GM12878 (cell line): Measurements from ENCODE around the gene NRXN3. TPM values are rescaled to one million over a fixed set of nuclear protein-coding genes. Genes with fewer than 3 reads are reported as not detected.

Experiments used
- ATAC-seq: fragments of 200-7000 bp; cut with Tn5 transposase; 3 replicates; pipeline ENCODE4 v1.9.1; 2020; ENCODE audit warnings: mild to moderate bottlenecking, moderate library complexity
- BruUV-seq: library from RNA; stranded (reverse); fragments of 400-500 nt; replicated peaks from 2 replicates; lab custom pipeline; 2021; lab: Mats Ljungman, UMichigan
- CTCF ChIA-PET: fragments of 300-600 bp; sonication (Branson Sonifier 250); formaldehyde crosslinking; extraction: SDS; loops from one replicate; lab custom pipeline; 2021; ENCODE audit warnings: inconsistent platforms; lab: Yijun Ruan, JAX
- POLR2A ChIA-PET: fragments of 350-600 bp; formaldehyde crosslinking; extraction: SDS; loops from one replicate; lab custom pipeline; 2021; ENCODE audit warnings: inconsistent platforms; lab: Charles Lee
- RAD21 ChIA-PET: fragments of 300-600 bp; sonication (Branson Sonifier 250); formaldehyde crosslinking; loops from one replicate; lab custom pipeline; 2023; ENCODE audit warnings: antibody characterized with exemption; ENCODE audit not compliant: unreplicated experiment; lab: Charles Lee
- SMC1A ChIA-PET: fragments of 300-600 bp; sonication (Branson Sonifier 250); formaldehyde crosslinking; loops from one replicate; lab custom pipeline; 2023; ENCODE audit not compliant: unreplicated experiment, uncharacterized antibody; lab: Charles Lee
- DNase-seq: peaks from one replicate; pipeline ENCODE4 v3.0.0-alpha.2; 2011; ENCODE audit warnings: low read depth, low spot score
- FAIRE-seq: peaks from 3 replicates; lab custom pipeline; 2011; peaks lifted over from hg19 to GRCh38; lab: Jason Lieb, UNC
- H2AFZ ChIP-seq: 2 replicates; pipeline ENCODE4 v1.6.0; 2011; ENCODE audit warnings: low read depth, low read length, control low read depth; ENCODE audit not compliant: control insufficient read depth
- H3K27ac ChIP-seq: 2 replicates; pipeline ENCODE4 v1.5.1; 2011; ENCODE audit warnings: control low read depth; ENCODE audit not compliant: control insufficient read depth, insufficient read depth
- H3K27me3 ChIP-seq, 2 experiments: replicated peaks in 1 of 2; 2 replicates each; pipeline versions ENCODE4 v1.6.0 to v1.6.1; 2011; ENCODE audit warnings: low read length in 1 of 2; ENCODE audit not compliant: control insufficient read depth in 2 of 2, insufficient read depth in 2 of 2
- H3K36me3 ChIP-seq, 2 experiments: 2 replicates each; pipeline ENCODE4 v1.5.1; 2011; ENCODE audit warnings: low read length in 1 of 2; ENCODE audit not compliant: control insufficient read depth in 2 of 2, insufficient read depth in 2 of 2
- H3K4me1 ChIP-seq: 2 replicates; pipeline ENCODE4 v1.6.1; 2011; ENCODE audit warnings: mild to moderate bottlenecking, low read length, moderate library complexity, mixed read lengths; ENCODE audit not compliant: control insufficient read depth, insufficient read depth
- H3K4me2 ChIP-seq: 2 replicates; pipeline ENCODE4 v1.6.0; 2011; ENCODE audit warnings: control low read depth; ENCODE audit not compliant: control insufficient read depth, insufficient read depth
- H3K4me3 ChIP-seq: fragments of 200-600 bp; sonication (generic); 2 replicates; pipeline ENCODE4 v1.5.1; 2016
- H3K79me2 ChIP-seq: 2 replicates; pipeline ENCODE4 v1.6.0; 2011; ENCODE audit warnings: low read length; ENCODE audit not compliant: control insufficient read depth, insufficient read depth
- H3K9ac ChIP-seq: 2 replicates; pipeline ENCODE4 v1.8.0; 2011; ENCODE audit warnings: low read length, control low read depth, mixed read lengths; ENCODE audit not compliant: control insufficient read depth, insufficient read depth
- H3K9me3 ChIP-seq: replicated peaks from 3 replicates; pipeline ENCODE4 v1.5.1; 2011; ENCODE audit warnings: mild to moderate bottlenecking, low read length; ENCODE audit not compliant: control insufficient read depth, insufficient read depth
- H4K20me1 ChIP-seq: 2 replicates; pipeline ENCODE4 v1.6.0; 2011; ENCODE audit not compliant: control insufficient read depth, insufficient read depth
- BCLAF1 ChIP-seq: fragments of 450-650 bp; IDR thresholded peaks from 2 replicates; pipeline ENCODE4 v1.6.1; 2017; ENCODE audit warnings: antibody characterized with exemption, mild to moderate bottlenecking, moderate library complexity
- E2F4 ChIP-seq: IDR thresholded peaks from 2 replicates; pipeline ENCODE4 v1.6.1; 2012; ENCODE audit warnings: low read depth, low read length, improper control_type of control experiment
- ETV6 ChIP-seq, 2 experiments: fragments of 450-650 bp in 1 of 2; IDR thresholded peaks in 1 of 2; conservative IDR thresholded peaks in 1 of 2; 2 replicates each; pipeline ENCODE4 v1.6.1; 2014; ENCODE audit warnings: antibody characterized with exemption in 1 of 2, borderline replicate concordance in 1 of 2, low read depth in 1 of 2, mild to moderate bottlenecking in 1 of 2, moderate library complexity in 1 of 2
- FOS ChIP-seq: IDR thresholded peaks from 3 replicates; pipeline ENCODE4 v1.6.1; 2011; ENCODE audit warnings: borderline replicate concordance; ENCODE audit not compliant: insufficient read length; ENCODE audit errors: extremely low read depth
- GATAD2B ChIP-seq: fragments of 450-650 bp; conservative IDR thresholded peaks from 2 replicates; pipeline ENCODE4 v1.6.1; 2017; ENCODE audit warnings: low read depth, mild to moderate bottlenecking, moderate library complexity
- IRF5 ChIP-seq: fragments of 450-650 bp; IDR thresholded peaks from 2 replicates; pipeline ENCODE4 v1.6.1; 2017; ENCODE audit warnings: borderline replicate concordance
- MEF2B ChIP-seq: fragments of 450-650 bp; IDR thresholded peaks from 2 replicates; pipeline ENCODE4 v1.6.1; 2018; ENCODE audit warnings: mild to moderate bottlenecking, moderate library complexity; ENCODE audit not compliant: partially characterized antibody, poor library complexity, severe bottlenecking
- NFYB ChIP-seq: IDR thresholded peaks from 2 replicates; pipeline ENCODE4 v1.6.1; 2011; ENCODE audit warnings: low read depth, mild to moderate bottlenecking, low read length, improper control_type of control experiment, moderate library complexity; ENCODE audit not compliant: insufficient read depth
- RFX5 ChIP-seq: IDR thresholded peaks from 2 replicates; pipeline ENCODE4 v1.6.1; 2011; ENCODE audit warnings: low read depth, low read length, improper control_type of control experiment
- WGBS: methylation state at CpG from one replicate; pipeline ENCODE4 v1.1.6; 2016; ENCODE audit warnings: low lambda C conversion rate; ENCODE audit not compliant: insufficient replicate concordance, insufficient coverage; ENCODE audit errors: missing lambda C conversion rate; 5-methylcytosine and 5-hydroxymethylcytosine counted together
- in situ Hi-C: fragments of 300-500 bp; cut with MboI; formaldehyde crosslinking; loops from 9 replicates; pipeline ENCODE4 v1.14.3; 2018; ENCODE audit warnings: mixed read lengths
- intact Hi-C: fragments of 100-400 bp; cut with micrococcal nuclease; formaldehyde crosslinking; loops from one replicate; pipeline ENCODE4 v1.14.2; 2022; ENCODE audit not compliant: unreplicated experiment
- polyA plus RNA-seq, 11 experiments: library from polyadenylated mRNA; depleted of rRNA in 4 of 11; unstranded in 6 of 11; stranded (reverse) in 5 of 11; fragments of >200 nt; fragmentation: Nextera tagmentation in 4 of 11; fragmentation: Illumina TruSeq in 1 of 11; extraction: Ambion mirVana in 4 of 11; extraction: Trizol in 1 of 11; gene quantifications; 1 replicate in 1 of 11; 2 replicates in 10 of 11; pipeline versions ENCODE4 v1.2.1 to v1.2.3, GENCODE V29; 2011 to 2016; ENCODE audit warnings: inconsistent platforms in 2 of 11, missing spikeins in 2 of 11, low read depth in 1 of 11
- total RNA-seq, 4 experiments: library from RNA; depleted of rRNA in 3 of 4; stranded (reverse); fragments of >200 nt in 3 of 4; fragmentation: Illumina TruSeq in 1 of 4; extraction: Trizol in 1 of 4; gene quantifications; 2 replicates each; pipeline versions ENCODE4 v1.2.1 to v1.2.3, GENCODE V29; 2013 to 2021

The NRXN3 gene
- total and polyA plus RNA-seq, 10 of the 15 experiments (the other 5 are each of a cell fraction or from before 2014, with no cell fraction given): 0.52 to 3.3 (median 1.4) TPM

GRCh38 chr14:78316786-78317185 is 146.6 kb downstream of the NRXN3 start (continued):
- no peak for TF ChIP-seq ETV6 (conservative IDR thresholded peaks at IDR 0.05 in 1 of 2, IDR thresholded peaks at IDR 0.05 in 1 of 2; ENCODE audit: borderline replicate concordance in 1 of 2, low read depth in 1 of 2)
- TF ChIP-seq E2F4: no peak

- SMC1A ChIA-PET: no interaction called here
- Histone ChIP-seq H3K27ac (no peak overlapping the region), H3K4me3 (no peak overlapping the region)
- no peak for DNase-seq
- no peak for TF ChIP-seq NFYB
- TF ChIP-seq MEF2B: no peak
- no peak for TF ChIP-seq IRF5
- no peak for TF ChIP-seq FOS
- no peak for TF ChIP-seq GATAD2B
- no peak for TF ChIP-seq ETV6 (conservative IDR thresholded peaks at IDR 0.05 in 1 of 2, IDR thresholded peaks at IDR 0.05 in 1 of 2; ENCODE audit: borderline replicate concordance in 1 of 2, low read depth in 1 of 2)
- no peak for TF ChIP-seq BCLAF1
- no peak for TF ChIP-seq RFX5
- TF ChIP-seq, all 136 proteins: peak for 0
- Histone ChIP-seq H3K9me3 (no peaks in the 10 kb centered on the region), H3K4me2 (no peak overlapping the region), H3K4me1 (no peaks in the 10 kb centered on the region), H4K20me1 (no peaks in the 10 kb centered on the region), H3K79me2 (no peaks in the 10 kb centered on the region), H2AFZ (no peak overlapping the region), H3K9ac (no peak overlapping the region), H3K27me3 (peaks cover 0 to 2% of the 10 kb centered on the region in 2 experiments; a peak in 3 of 4 replicates), H3K36me3 (no peaks in the 10 kb centered on the region)
- FAIRE-seq (no peak), ATAC-seq (no peak)
- intact Hi-C loops: no loop called here
- ChIA-PET RAD21 (no interaction called here), CTCF (no interaction called here), POLR2A (no interaction called here)
- no TSS peak for BruUV-seq
- in situ Hi-C loops: no loop called here
- WGBS: 13% methylated on average over 2 of the region's 2 CpGs
These were observed 149.2 kb downstream of the NRXN3 start for GRCh38 chr14:78319406-78319805.
